ENCODE results near the gene GPR157.

GPR157 gene

DNA sequence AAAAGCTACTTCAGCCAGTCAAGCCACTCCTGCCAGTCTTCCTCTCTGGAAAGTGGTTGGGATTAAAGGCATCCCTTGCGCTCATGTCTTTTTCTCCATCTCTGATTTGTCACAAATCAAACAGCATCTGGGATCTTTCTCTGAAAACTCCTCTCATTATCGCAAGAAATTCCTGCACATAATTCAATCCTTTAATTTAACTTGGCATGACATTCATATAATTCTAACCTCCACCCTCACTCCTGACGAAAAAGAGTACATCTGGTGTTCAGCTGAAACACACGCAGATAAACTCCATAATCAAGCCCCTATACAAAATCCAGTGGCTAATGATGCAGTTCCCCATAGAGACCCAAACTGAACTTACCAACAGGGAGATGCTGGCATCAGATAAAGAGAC lies 40.1 kb downstream of the GPR157 start:
- no peak for DNase-seq (ENCODE audit: low spot score)

DNA sequence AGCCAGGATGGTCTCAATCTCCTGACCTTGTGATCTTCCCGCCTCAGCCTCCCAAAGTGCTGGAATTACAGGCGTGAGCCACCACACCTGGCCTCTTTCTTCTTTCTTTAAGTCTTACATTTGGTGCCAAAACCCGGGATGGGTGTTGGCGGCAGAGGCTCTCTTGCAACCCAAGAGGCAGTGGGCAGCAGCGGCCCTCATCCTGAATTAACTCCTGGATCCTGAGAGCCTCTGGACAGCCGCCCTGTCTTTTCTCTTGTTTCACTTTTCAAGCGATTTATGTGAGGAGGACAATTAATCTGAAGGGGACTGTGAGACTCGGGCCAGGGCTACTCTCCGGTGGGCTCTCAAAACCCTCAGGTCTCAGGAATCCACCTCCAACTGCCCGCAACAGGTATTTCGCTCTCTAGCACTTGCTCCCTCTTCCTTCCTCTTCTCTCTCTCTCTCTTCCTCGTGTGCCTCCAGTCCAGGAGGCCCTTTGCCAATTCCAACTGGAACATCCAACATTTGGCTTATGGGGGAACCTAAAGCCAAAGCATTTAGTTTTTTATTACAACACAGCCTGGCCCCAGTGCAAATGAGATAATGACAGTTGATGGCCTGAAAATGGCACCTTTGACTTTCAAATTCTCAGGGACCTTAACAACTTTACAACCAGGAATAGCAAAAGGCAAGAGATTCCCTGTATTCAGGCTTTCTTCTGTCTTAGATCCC lies 41.3 kb downstream of the GPR157 start:
- DNase-seq (ENCODE audit: low spot score), result no peak

DNA sequence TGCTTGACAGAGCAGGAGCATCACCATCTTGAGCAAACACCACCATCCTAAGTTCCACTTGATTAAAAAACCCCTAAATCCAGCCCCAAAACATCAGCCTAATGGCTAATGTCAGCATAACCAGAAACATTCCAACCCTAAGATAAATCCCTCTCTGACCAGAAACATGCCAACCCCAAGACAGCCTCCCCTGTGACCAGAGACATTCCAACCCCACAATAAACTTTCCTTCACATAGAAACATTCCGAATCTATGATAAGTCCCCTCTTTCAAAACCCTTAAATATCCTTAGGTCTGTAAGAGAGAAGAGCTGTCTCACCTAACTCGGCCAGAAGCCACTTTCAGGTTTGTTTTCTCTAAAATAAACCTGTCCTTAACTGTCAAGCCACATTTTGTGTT lies 42.1 kb downstream of the GPR157 start:
- DNase-seq (ENCODE audit: low spot score), result no peak

DNA sequence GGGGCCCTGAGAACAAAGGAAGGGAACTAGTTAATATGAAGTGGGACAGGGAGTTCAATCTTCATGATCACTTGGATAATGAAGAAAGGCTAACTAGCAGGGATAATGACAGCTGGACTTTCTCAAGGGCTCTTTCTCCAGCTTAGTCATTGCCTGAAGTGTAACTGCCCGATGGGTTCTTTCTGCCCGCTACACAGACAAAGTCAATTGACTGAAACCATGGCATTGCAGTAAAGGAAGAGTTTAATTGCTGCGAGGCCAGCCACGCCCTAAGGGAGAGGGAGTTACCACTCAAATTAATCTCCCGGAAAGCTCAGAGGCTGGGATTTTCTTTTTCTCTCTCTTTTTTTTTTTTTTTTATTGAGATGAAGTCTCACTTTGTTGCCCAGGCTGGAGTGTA lies 42.9 kb downstream of the GPR157 start:
- DNase-seq (ENCODE audit: low spot score), result no peak

DNA sequence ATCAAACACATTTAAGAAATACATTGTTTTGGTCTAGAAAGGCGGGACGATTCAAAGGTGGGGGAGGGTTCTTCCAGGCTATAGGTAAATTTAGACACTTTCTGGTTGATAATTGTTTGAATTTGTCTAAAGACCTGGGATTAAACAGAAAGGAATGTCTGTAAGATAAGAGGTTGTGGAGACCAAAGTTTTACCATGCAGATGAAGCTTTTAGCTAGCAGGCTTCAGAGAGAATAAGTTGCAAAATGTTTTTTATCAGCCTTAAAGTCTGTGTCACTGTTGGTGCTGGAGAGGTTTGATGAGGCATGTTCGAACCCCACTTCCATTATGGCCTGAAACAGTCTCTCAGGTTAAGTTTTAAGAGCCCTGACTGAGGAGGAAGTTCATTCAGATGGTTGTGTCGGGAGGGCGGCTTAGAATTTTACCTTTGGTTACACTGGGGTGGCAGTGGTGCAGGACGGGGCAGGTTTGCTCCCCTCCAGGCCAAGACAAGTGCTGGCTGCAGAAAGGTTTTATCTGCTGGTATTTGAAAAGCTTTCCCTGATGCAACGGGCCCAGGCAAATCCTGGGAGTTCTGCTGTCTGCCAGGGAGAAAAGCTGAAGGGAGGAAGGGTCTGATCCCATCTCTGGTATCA lies 43.5 kb downstream of the GPR157 start:
- DNase-seq (ENCODE audit: low spot score), result no peak

DNA sequence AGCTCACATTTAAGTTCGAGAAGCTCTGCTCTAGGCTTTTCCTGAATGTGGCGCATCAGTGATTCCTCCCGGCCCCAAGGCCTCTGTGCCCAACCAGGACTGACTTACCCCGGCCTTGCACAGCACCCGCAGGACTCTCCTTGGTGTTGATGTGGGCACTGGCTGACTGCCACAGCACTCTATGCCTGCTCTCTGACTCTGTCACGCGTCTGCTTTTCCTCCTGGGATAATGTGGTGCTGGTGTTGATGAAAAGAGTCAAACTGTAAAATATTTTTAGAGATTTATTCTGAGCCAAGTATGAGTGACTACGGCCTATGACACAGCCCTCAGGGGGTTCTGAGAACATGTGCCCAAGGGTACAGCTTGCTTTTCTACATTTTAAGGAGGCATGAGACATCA lies 44.0 kb downstream of the GPR157 start:
- no peak for DNase-seq (ENCODE audit: low spot score)

DNA sequence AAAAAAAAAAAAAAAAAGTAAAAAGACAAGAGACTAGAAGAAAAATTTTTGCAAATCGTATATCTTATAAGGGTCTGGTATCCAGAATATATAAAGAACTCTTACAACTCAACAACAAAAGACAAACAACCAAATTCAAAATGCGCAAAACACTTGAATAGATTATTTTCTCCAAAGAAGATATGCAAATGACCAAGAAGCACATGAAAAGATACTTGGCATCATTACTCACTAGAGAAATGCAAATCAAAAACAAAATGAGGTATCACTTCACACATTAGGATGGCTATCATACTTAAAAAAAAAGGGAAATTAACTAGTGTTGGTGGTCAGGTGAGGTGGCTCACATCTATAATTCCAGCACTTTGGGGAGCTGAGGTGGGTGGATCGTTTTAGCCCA lies 47.4 kb downstream of the GPR157 start:
- no peak for DNase-seq (ENCODE audit: low spot score)

DNA sequence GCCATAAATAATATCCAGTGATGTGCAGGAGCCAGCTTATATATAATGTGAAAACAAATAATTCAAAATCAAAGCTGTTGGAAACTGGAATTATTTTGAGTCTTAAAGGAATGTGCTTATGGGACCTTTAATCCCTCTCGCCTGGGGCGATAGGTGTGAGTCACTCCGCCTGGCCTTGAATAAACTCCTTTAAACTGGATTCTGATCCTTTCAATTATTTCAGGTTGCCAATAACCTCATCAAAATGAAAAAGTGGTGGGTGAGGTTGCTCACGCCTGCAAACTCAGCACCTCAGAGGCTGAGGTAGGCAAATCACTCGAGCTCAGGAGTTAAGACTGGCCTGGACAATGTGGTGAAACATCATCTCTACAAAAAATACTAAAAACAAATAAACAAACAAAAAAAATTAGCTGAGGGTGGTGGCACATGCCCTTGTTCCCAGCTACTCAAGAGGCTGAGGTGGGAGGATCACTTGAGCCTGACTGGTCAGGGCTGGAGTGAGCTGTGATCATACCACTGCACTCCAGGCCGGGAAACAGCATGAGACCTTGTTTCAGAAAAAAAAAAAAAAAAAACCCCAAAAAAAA lies 48.1 kb downstream of the GPR157 start:
- no peak for DNase-seq (ENCODE audit: low spot score)

DNA sequence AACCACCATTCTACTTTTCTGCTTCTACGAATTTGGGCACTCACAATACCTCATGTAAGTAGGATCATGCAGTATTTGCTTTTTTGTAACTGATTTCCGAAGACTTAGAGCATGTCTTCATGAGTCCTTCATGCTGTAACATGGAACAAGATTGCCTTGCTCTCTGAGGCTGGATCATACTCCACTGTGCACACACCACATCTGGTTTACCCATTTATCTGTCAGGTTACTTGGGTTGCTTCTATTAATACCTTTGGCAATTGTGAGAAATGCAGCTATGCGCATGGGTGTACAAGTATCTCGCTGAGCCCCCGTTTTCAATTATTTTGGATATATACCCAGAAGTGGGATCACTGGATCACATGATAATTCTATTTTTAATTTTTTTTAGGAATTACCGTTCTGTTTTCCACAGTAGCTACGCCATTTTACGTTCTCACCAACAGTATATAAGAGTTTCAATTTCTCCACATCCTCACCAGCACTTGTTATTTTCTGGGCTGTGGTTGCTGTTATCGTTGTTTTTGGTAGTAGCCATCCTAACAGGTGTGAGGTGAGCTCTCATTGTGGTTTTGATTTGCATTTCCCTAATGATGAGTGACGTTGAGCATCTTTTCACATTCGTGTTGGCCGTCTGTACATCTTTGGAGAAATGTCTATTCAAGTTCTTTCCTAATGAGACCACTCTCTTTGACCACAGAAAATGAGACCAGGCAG lies 48.8 kb downstream of the GPR157 start:
- DNase-seq (ENCODE audit: low spot score), result no peak

DNA sequence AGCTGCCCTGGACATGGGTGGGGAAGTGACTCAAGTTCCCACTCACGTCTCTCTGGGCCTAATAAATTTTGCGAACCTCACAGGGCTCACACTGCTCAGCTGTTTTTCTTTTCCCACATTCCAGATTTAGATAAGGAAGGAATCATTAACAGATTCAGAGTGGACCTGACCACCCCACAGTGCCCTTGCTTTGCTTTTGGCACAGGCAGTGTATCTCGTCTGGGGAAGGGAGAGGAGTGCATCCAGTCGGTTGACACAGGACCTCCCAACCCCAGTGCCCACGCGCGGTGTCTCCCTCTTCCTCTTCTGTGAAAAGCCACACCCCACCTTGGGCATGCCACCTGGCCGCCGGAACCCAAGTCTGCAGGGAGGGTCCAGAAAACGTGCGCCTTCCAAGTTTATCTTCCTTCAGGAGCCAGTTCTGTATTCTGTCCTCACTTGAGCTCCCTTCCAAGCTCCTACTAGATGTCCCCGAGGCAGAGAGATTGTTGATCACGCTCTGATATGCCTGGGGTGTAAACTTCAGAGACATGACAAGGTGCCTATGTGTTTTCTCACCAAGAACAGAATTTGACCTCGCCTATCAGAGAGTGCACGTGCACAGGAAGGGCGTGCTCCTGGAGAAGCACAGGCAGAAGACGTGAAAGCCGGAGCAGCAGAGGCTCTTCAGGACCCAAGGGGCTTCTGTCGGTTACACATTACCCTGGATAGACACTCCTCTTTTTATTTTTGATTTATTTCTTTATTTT lies 50.0 kb downstream of the GPR157 start:
- DNase-seq (ENCODE audit: low spot score), result no peak

DNA sequence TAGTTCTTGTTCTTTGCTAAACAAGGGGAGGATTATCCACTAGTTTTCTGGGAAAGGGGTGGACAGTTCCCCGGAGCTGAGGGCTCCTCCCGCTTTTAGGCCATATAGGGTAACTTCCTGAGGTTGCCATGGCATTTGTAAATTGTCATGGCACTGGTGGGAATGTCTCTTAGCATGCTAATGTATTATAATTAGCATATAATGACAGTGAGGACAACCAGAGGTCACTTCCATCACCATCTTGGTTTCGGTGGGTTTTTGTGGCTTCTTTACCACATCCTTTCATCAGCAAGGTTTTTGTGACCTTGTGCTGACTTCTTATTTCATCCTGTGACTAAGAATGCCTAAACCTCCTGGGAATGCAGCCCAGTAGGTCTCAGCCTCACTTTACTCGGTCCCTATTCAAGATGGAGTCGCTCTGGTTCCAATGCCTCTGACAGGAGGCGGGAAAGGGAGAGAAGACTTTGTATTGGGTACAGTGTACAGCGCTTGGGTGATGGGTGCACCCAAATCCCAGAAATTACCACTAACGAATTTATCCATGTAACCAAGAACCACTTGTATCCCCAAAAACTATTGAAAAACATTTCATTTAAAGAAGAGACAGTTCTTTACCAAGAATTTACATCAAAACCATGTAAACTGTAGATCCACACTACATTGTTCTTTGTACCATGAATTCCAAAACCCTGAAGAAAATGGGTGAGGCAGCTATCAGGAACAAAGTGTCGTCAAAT lies 50.7 kb downstream of the GPR157 start:
- no peak for DNase-seq (ENCODE audit: low spot score)

DNA sequence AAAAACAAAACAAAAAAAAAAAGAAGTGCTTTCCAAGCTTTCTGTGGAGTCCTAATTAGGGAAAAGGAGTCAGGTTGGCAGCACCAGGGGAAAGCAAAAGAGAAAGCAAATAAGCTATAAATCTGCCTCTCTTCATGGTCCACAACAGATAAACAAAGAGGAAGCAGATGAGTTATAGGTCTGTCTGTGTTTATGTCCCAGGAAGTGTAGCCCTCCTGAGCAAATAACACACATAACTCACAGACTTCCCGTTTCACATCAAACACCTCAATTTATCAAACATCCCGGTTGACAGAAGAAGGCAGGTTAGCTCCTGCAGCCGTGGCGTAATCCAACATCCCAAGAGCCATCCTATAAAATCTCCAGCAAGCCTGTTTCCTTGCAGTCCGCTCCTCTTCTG lies 53.9 kb downstream of the GPR157 start:
- DNase-seq (ENCODE audit: low spot score), result no peak

DNA sequence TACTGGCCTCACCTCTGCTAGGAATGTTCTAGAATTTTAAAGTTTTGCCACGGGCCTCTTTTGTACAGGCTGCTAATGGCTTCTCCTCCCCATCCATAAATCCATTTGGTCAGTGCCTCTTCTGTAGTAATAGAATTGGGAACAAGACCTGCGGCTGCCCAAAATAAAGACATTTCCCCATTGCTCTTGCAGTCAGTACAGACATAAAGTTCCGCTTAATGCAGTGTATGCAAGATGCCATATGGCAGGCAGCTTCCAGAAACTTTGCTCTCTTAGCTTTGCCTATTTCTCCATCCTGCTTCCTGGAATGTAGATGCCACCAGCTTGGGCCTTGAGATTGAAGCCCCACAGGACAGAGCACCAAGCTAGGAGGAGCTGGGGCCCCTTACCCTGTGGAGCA lies 55.8 kb downstream of the GPR157 start:
- DNase-seq (ENCODE audit: low spot score), result no peak

DNA sequence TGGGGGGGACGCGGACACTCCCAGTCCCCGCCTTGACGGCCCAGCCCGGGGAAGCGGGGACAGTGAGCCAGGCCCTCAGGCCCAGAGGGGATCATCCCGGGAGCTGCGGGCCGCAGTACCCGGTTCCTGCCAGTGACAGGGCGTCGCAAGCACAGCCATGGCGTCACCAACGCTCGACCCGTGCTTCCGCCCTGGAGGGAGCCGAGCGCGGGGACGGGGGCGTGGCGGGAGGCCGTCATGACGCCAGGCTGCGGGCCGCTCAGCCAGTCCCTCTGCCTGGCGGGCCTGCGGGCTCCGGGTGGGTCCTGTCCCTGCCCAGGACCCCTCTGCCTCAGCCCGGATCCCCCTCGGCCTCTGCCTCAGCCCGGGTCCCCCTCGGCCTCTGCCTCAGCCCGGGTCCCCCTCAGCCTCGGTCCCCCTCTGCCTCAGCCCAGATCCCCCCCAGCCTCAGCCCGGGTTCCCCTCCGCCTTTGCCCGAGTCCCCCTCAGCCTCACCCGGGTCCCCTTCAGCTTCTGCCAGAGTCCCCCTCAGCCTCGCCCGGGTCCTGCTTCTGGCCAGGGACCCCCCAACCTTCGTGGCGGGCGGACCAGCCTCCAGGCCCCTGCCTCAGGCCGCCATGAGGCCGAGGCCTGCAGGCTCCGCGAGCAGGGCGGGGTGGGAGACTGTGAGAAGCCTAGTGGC lies 57.2 kb downstream of the GPR157 start:
- DNase-seq (ENCODE audit: low spot score), result no peak

DNA sequence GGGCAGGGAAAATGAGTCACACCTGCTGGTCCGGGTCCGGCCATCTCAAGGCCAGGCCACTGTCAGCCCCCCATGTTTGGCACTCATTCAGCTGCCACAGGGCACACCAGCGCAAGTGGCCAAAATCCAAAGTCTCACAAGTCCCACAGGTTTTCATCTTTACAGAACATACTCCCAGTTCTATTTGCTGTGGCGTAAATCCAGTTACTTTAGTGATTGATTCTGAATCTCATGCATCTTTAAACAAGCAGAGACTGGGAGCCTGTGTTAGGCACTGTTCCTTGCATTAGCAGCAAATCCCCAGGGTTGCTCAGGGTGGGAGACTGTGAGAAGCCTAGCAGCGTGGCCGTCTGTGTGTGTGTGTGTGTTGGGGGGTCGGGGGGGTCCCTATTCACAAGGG lies 58.4 kb downstream of the GPR157 start:
- no peak for DNase-seq (ENCODE audit: low spot score)

DNA sequence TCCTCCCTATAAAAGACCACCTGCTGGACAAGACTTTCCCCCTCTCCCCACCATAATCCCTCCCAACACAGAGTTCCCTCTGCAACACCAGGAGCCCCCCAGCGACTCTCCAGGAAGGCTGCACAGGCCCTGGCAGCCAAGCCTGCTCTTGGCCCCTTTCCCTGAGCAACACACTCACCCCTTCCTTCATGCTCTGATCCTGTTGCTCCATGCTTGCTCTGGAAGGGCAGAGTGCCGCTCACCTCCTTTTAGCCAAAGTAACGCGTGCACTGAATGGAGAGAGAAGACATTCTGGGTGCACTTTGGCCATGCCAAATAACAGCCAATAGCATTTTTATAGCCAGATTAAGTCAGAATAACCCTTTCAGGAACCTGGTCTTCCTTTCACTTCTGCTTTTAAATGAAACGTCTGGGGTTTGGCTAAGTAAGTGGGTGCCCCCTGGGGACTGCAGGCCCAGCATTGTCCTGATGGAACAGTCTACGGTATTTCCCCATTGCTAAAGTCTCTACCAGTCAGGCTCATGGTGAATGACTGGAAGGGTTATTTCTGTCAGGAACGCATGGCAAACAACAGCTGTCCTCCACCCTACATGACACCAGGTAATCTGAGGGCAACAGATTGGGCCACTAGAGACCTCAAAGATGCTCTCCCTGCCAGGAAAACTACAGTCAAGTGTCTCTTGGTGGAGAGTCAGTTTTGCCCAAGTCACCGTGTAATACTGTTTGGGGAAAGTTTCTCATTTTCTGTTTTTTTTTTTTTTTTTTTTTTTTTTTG lies 59.4 kb downstream of the GPR157 start, which contains the start of gene SLC2A5:
SLC2A5 (minus strand) TSS at position 310 of the 775 bp plus-strand sequence; CDS start at position 211, 99 bp downstream.
- no peak for DNase-seq (ENCODE audit: low spot score)

DNA sequence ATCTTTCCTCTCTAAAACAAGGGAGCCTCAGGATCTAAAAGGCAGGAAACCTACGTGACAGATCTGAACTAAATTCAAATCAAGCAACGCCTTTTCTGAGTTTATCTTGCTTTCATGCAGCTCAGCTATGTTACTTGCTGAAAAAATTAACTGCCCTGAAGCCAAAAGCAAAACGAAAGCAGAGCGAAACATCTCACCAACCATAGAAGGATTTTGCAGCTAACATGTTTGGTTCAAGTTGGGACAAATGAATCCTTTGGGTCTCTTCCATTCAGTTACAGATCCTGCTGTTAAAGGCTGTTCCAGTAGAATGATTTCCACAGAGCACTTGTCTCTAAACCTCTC lies 59.9 kb downstream of the GPR157 start:
- DNase-seq (ENCODE audit: low spot score), result no peak

DNA sequence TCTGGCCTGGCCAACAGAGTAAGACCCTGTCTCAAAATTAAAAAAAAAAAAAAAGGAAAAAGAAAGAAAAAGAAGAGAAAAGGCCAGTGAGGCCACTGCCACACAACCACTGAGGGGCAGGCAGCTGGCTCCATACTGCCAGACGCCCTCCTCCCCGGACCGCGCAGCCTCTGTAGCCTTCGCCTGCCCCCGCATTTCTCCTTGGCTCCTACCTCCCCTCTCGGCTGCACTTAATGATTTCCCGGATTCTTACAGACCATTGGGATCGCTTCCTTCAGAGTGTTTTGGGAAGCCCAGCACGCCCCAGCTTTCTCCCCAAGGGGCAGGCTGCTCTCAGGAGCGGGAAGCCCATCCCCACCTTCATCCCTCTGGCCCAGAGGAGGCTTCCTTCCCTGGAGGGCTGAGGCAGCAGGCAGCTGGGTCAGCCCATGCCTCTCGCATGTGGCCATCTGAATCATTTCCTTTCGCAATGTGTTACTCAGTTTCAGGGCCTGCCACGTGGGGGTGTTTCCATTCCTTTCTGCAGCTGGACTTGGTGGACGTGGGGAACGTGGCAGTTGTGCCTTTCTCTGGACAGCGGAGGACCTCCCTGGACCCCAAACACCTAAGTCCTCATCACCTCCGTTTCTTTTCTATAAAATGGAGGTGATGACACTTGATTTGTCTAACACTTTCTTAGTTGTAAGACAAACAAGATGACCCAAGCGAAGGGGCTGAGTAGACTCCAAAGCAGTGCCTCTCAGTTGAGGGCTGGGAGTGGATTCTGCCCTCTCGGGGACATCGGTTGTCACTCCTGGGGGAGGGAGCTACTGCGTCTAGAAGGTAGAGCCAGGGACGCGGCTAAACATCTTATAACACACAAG lies 61.7 kb downstream of the GPR157 start:
- DNase-seq (ENCODE audit: low spot score), result no peak
